Hepatocyte (in vitro differentiated cells): ENCODE measurements around the gene PEX11B. TPM values are rescaled to one million over a fixed set of nuclear protein-coding genes. Genes with fewer than 3 reads are reported as not detected.
"Not testable (repeated sequence)": the region's sequence is repeated elsewhere in the genome, so short reads cannot be mapped to it uniquely, and the experiment has no call there.

Source experiments
- DNase-seq: peaks from one replicate; pipeline ENCODE4 v3.0.0-alpha.2; 2016; ENCODE audit warnings: low spot score
- H2AFZ ChIP-seq: fragments of 200-600 bp; sonication (generic); 2 replicates; pipeline ENCODE4 v1.6.0; 2016; ENCODE audit warnings: antibody characterized with exemption, mild to moderate bottlenecking
- H3K27ac ChIP-seq: fragments of 200-600 bp; sonication (generic); 2 replicates; pipeline ENCODE4 v1.5.1; 2016; ENCODE audit warnings: mild to moderate bottlenecking
- H3K27me3 ChIP-seq: fragments of 200-600 bp; sonication (generic); 2 replicates; pipeline ENCODE4 v1.6.1; 2016
- H3K36me3 ChIP-seq: fragments of 200-600 bp; sonication (generic); replicated peaks from 2 replicates; pipeline ENCODE4 v1.5.1; 2016; ENCODE audit warnings: low read depth; ENCODE audit not compliant: insufficient read depth
- H3K4me1 ChIP-seq: fragments of 200-600 bp; sonication (generic); 2 replicates; pipeline ENCODE4 v1.5.1; 2016; ENCODE audit warnings: mild to moderate bottlenecking, moderate library complexity; ENCODE audit not compliant: insufficient read depth
- H3K4me2 ChIP-seq: fragments of 200-600 bp; sonication (generic); 2 replicates; pipeline ENCODE4 v1.6.0; 2016
- H3K4me3 ChIP-seq: fragments of 200-600 bp; sonication (generic); 2 replicates; pipeline ENCODE4 v1.5.1; 2016; ENCODE audit warnings: mild to moderate bottlenecking
- H3K79me2 ChIP-seq: fragments of 200-600 bp; sonication (generic); 2 replicates; pipeline ENCODE4 v1.6.0; 2017; ENCODE audit warnings: mild to moderate bottlenecking
- H3K9me2 ChIP-seq: fragments of 200-600 bp; sonication (generic); replicated peaks from 2 replicates; pipeline ENCODE4 v1.6.0; 2017; ENCODE audit warnings: mild to moderate bottlenecking; ENCODE audit not compliant: insufficient read depth
- H3K9me3 ChIP-seq: fragments of 200-600 bp; sonication (generic); 2 replicates; pipeline ENCODE4 v1.5.1; 2016; ENCODE audit warnings: low read depth, mild to moderate bottlenecking
- H4K20me1 ChIP-seq: fragments of 200-600 bp; sonication (generic); 2 replicates; pipeline ENCODE4 v1.6.0; 2016; ENCODE audit warnings: mild to moderate bottlenecking; ENCODE audit not compliant: insufficient read depth, poor library complexity, severe bottlenecking
- EZH2 ChIP-seq: fragments of 200-600 bp; sonication (generic); IDR thresholded peaks from 2 replicates; pipeline ENCODE4 v1.6.1; 2016; ENCODE audit warnings: antibody characterized with exemption, mild to moderate bottlenecking, borderline replicate concordance
- EZH2phosphoT487 ChIP-seq: fragments of 200-600 bp; sonication (generic); IDR thresholded peaks from one replicate; pipeline ENCODE4 v1.6.1; 2018; ENCODE audit warnings: antibody characterized with exemption, mild to moderate bottlenecking, low read depth, moderate library complexity; ENCODE audit not compliant: unreplicated experiment, severe bottlenecking
- WGBS: methylation state at CpG from one replicate; pipeline ENCODE4 v1.1.6; 2016; ENCODE audit warnings: low lambda C conversion rate; ENCODE audit errors: missing lambda C conversion rate; 5-methylcytosine and 5-hydroxymethylcytosine counted together
- polyA plus RNA-seq: library from polyadenylated mRNA; unstranded; fragments of >200 nt; fragmentation: Nextera tagmentation; extraction: Ambion mirVana; gene quantifications from 2 replicates; pipeline ENCODE4 v1.2.1, GENCODE V29; 2016
- total RNA-seq: library from RNA; depleted of rRNA; stranded (reverse); fragments of >200 nt; gene quantifications from 2 replicates; pipeline ENCODE4 v1.2.3, GENCODE V29; 2014
- TF ChIP-seq, protein P1 (sequence below): fragments of 200-600 bp; sonication (generic); IDR thresholded peaks from 2 replicates; pipeline ENCODE4 v1.5.1; 2016; ENCODE audit warnings: antibody characterized with exemption, mild to moderate bottlenecking; ENCODE audit not compliant: poor library complexity

PEX11B gene
- total and polyA plus RNA-seq, 2 experiments from 2014 or later, result 28.1 to 30.4 TPM

GRCh38 chr1:145926686-145927062, 8.2 kb upstream of the PEX11B start:
- H3K36me3 ChIP-seq, result peaks cover 4% of the 10 kb centered on the region
- H3K79me2 ChIP-seq, result peaks cover 12% of the 10 kb centered on the region
- peak overlapping the region; percentile 38 for H3K4me3 ChIP-seq
- H3K27ac ChIP-seq, result peak overlapping the region; percentile 89
- no peaks in the 10 kb centered on the region for H3K9me3 ChIP-seq
- H3K9me2 ChIP-seq, result no peaks in the 10 kb centered on the region
- TF ChIP-seq EZH2phosphoT487, result no peak
- TF ChIP-seq EZH2, result no peak
- TF ChIP-seq, protein P1, sequence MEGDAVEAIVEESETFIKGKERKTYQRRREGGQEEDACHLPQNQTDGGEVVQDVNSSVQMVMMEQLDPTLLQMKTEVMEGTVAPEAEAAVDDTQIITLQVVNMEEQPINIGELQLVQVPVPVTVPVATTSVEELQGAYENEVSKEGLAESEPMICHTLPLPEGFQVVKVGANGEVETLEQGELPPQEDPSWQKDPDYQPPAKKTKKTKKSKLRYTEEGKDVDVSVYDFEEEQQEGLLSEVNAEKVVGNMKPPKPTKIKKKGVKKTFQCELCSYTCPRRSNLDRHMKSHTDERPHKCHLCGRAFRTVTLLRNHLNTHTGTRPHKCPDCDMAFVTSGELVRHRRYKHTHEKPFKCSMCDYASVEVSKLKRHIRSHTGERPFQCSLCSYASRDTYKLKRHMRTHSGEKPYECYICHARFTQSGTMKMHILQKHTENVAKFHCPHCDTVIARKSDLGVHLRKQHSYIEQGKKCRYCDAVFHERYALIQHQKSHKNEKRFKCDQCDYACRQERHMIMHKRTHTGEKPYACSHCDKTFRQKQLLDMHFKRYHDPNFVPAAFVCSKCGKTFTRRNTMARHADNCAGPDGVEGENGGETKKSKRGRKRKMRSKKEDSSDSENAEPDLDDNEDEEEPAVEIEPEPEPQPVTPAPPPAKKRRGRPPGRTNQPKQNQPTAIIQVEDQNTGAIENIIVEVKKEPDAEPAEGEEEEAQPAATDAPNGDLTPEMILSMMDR, result no peak
- H3K4me1 ChIP-seq, result peaks cover 7% of the 10 kb centered on the region
- DNase-seq, result no peak
- no peaks in the 10 kb centered on the region for H3K27me3 ChIP-seq
- peak overlapping the region; percentile 24 for H2AFZ ChIP-seq
- no peaks in the 10 kb centered on the region for H4K20me1 ChIP-seq
- H3K4me2 ChIP-seq, result peak overlapping the region; percentile 83
- WGBS, result 8% methylated on average over 19 of the region's 19 CpGs

DNA sequence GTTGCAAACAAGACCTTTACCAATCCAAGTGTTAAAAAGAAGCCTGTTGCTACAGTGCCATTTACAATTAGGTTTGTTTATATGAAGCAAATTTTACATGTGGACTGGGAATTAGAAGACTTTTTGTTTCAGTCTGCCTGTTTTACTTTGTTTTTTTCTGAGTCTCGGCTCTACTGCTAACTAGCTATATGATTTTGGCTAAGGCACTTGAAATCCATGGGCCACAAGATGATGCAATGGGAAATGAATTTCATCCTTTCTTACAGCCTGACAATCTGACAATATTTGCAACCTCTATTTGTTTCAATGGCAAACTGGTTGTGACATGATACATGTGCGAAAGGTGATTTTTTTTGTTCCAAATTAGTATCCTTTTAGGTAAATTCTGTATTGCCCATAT, 3.7 kb upstream of the PEX11B start:
- Histone ChIP-seq H2AFZ (no peak overlapping the region), H3K27ac (no peak overlapping the region), H3K4me3 (no peak overlapping the region), H3K9me2 (no peaks in the 10 kb centered on the region), H4K20me1 (no peaks in the 10 kb centered on the region), H3K27me3 (no peaks in the 10 kb centered on the region), H3K79me2 (peaks cover 20% of the 10 kb centered on the region), H3K36me3 (peaks cover 4% of the 10 kb centered on the region), H3K4me1 (peaks cover 25% of the 10 kb centered on the region), H3K9me3 (no peaks in the 10 kb centered on the region), H3K4me2 (no peak overlapping the region)
- 73% methylated on average over 2 of the region's 2 CpGs for WGBS
- no peak for DNase-seq
- TF ChIP-seq EZH2 (no peak), EZH2phosphoT487 (no peak)
- TF ChIP-seq, protein P1, result no peak

- 94% methylated on average over 3 of the region's 4 CpGs for WGBS
- H3K9me3 ChIP-seq, DNase-seq, H3K27me3 ChIP-seq, H2AFZ ChIP-seq, H4K20me1 ChIP-seq, H3K4me3 ChIP-seq, H3K9me2 ChIP-seq, H3K27ac ChIP-seq, H3K36me3 ChIP-seq: not testable (repeated sequence)
- Histone ChIP-seq H3K4me1 (peaks cover 20% of the 10 kb centered on the region), H3K79me2 (peaks cover 19% of the 10 kb centered on the region), H3K4me2 (peak overlapping the region; percentile 97)
Measured at GRCh38 chr1:145920297-145920696, 1.8 kb upstream of the PEX11B start.

GRCh38 chr1:145918992-145919939, 749 bp upstream of the PEX11B start:
- H3K4me1 ChIP-seq, result peaks cover 20% of the 10 kb centered on the region
- no peaks in the 10 kb centered on the region for H3K9me3 ChIP-seq
- peaks cover 19% of the 10 kb centered on the region for H3K79me2 ChIP-seq
- peak overlapping the region; percentile 87 for H3K27ac ChIP-seq
- no peaks in the 10 kb centered on the region for H3K36me3 ChIP-seq
- H2AFZ ChIP-seq, result peak overlapping the region; percentile 30
- H3K27me3 ChIP-seq, result no peaks in the 10 kb centered on the region
- peak overlapping the region; percentile 19 for H3K4me3 ChIP-seq
- no peaks in the 10 kb centered on the region for H3K9me2 ChIP-seq
- peak overlapping the region; percentile 97 for H3K4me2 ChIP-seq
- DNase-seq, result peak; percentile 65
- TF ChIP-seq EZH2phosphoT487, result no peak
- TF ChIP-seq EZH2, result no peak
- TF ChIP-seq, protein P1, result no peak
- H4K20me1 ChIP-seq, result no peaks in the 10 kb centered on the region
- 8% methylated on average over 31 of the region's 33 CpGs for WGBS
